Neural cell (in vitro differentiated cells): ENCODE measurements around the gene CDCP1. TPM values are rescaled to one million over a fixed set of nuclear protein-coding genes. Genes with fewer than 3 reads are reported as not detected.

Source experiments
- H2AFZ ChIP-seq: fragments of 200-600, 300-800 bp; sonication (generic), shearing (Covaris generic); 2 replicates; pipeline ENCODE4 v1.6.0; 2014; ENCODE audit warnings: low read depth, mild to moderate bottlenecking, antibody characterized with exemption, low read length, moderate library complexity
- H3F3A ChIP-seq: fragments of 200-600 bp; shearing (Covaris generic); 2 replicates; pipeline ENCODE4 v1.6.1; 2016; ENCODE audit warnings: mild to moderate bottlenecking, moderate library complexity, mixed read lengths, antibody characterized with exemption, low read length; ENCODE audit not compliant: insufficient read depth, poor library complexity, severe bottlenecking
- H3K27ac ChIP-seq: fragments of 200-600, 300-800 bp; sonication (generic), shearing (Covaris generic); 2 replicates; pipeline ENCODE4 v1.5.1; 2014; ENCODE audit warnings: mild to moderate bottlenecking, low read length, moderate library complexity
- H3K27me3 ChIP-seq: fragments of 300-800, 200-600 bp; sonication (generic), shearing (Covaris generic); 2 replicates; pipeline ENCODE4 v1.6.0; 2014; ENCODE audit warnings: mild to moderate bottlenecking, low read depth, low read length, moderate library complexity; ENCODE audit not compliant: insufficient read depth
- H3K36me3 ChIP-seq: fragments of 300-800, 200-600 bp; sonication (generic), shearing (Covaris generic); 2 replicates; pipeline ENCODE4 v1.5.1; 2014; ENCODE audit warnings: mild to moderate bottlenecking, antibody characterized with exemption, low read length, moderate library complexity; ENCODE audit not compliant: insufficient read depth
- H3K4me2 ChIP-seq: fragments of 300-800, 200-600 bp; sonication (generic), shearing (Covaris generic); 2 replicates; pipeline ENCODE4 v1.6.0; 2014; ENCODE audit warnings: mild to moderate bottlenecking, low read length
- H3K4me3 ChIP-seq: fragments of 300-800, 200-600 bp; sonication (generic), shearing (Covaris generic); 2 replicates; pipeline ENCODE4 v1.5.1; 2014; ENCODE audit warnings: mild to moderate bottlenecking, low read length, moderate library complexity
- H3K79me2 ChIP-seq: fragments of 200-600 bp; shearing (Covaris generic); replicated peaks from 2 replicates; pipeline ENCODE4 v1.6.0; 2014; ENCODE audit warnings: mild to moderate bottlenecking, low read length, moderate library complexity; ENCODE audit not compliant: insufficient read depth
- H3K9ac ChIP-seq: fragments of 300-800, 200-600 bp; sonication (generic), shearing (Covaris generic); 2 replicates; pipeline ENCODE4 v1.6.1; 2016; ENCODE audit warnings: mild to moderate bottlenecking, low read length, mixed read lengths
- H3K9me2 ChIP-seq: fragments of 200-600 bp; shearing (Covaris generic); 2 replicates; pipeline ENCODE4 v1.6.1; 2016; ENCODE audit warnings: mild to moderate bottlenecking, low read length, mixed read lengths; ENCODE audit not compliant: insufficient read depth
- H3K9me3 ChIP-seq: fragments of 200-600, 300-800 bp; sonication (generic), shearing (Covaris generic); 2 replicates; pipeline ENCODE4 v1.6.1; 2016; ENCODE audit warnings: mild to moderate bottlenecking, mixed run types, low read length, moderate library complexity, mixed read lengths
- H4K20me1 ChIP-seq: fragments of 200-600 bp; shearing (Covaris generic); 2 replicates; pipeline ENCODE4 v1.6.1; 2016; ENCODE audit warnings: mild to moderate bottlenecking, mixed run types; ENCODE audit not compliant: insufficient read depth
- CTCF ChIP-seq: fragments of 450-650 bp; IDR thresholded peaks from 2 replicates; pipeline ENCODE4 v1.5.1; 2014; ENCODE audit warnings: antibody characterized with exemption, mild to moderate bottlenecking, moderate library complexity; ENCODE audit not compliant: poor library complexity, severe bottlenecking
- EP300 ChIP-seq: fragments of 450-650 bp; conservative IDR thresholded peaks from 2 replicates; pipeline ENCODE4 v1.6.1; 2014; ENCODE audit warnings: antibody characterized with exemption, mild to moderate bottlenecking, moderate library complexity; ENCODE audit not compliant: poor library complexity, severe bottlenecking
- EZH2 ChIP-seq: fragments of 200-600, 300-800 bp; shearing (Covaris generic), sonication (generic); IDR thresholded peaks from 2 replicates; pipeline ENCODE4 v1.6.1; 2014; ENCODE audit warnings: antibody characterized with exemption, low read length, borderline replicate concordance, mild to moderate bottlenecking; ENCODE audit not compliant: insufficient read depth, poor library complexity, severe bottlenecking
- MXI1 ChIP-seq: fragments of 450-650 bp; conservative IDR thresholded peaks from 2 replicates; pipeline ENCODE4 v1.6.1; 2014; ENCODE audit warnings: antibody characterized with exemption, mild to moderate bottlenecking; ENCODE audit not compliant: poor library complexity, severe bottlenecking
- POLR2AphosphoS5 ChIP-seq: IDR thresholded peaks from 2 replicates; pipeline ENCODE4 v1.6.1; 2012
- RAD21 ChIP-seq: fragments of 450-650 bp; conservative IDR thresholded peaks from 2 replicates; pipeline ENCODE4 v1.6.1; 2014; ENCODE audit warnings: antibody characterized with exemption, mild to moderate bottlenecking, moderate library complexity
- SMC3 ChIP-seq: fragments of 450-650 bp; conservative IDR thresholded peaks from 2 replicates; pipeline ENCODE4 v1.6.1; 2014; ENCODE audit warnings: antibody characterized with exemption, mild to moderate bottlenecking, moderate library complexity; ENCODE audit not compliant: poor library complexity
- TAF1 ChIP-seq: IDR thresholded peaks from 2 replicates; pipeline ENCODE4 v1.6.1; 2012; ENCODE audit warnings: low read depth
- polyA plus RNA-seq: library from polyadenylated mRNA; depleted of rRNA; stranded (reverse); fragments of >200 nt; gene quantifications from 2 replicates; pipeline ENCODE4 v1.2.3, GENCODE V29; 2014
- TF ChIP-seq, protein P1 (sequence below): IDR thresholded peaks from 2 replicates; pipeline ENCODE4 v1.6.1; 2012; ENCODE audit warnings: borderline replicate concordance

Gene CDCP1
- polyA plus RNA-seq, 1 donor from 2014 or later: not detected

DNA sequence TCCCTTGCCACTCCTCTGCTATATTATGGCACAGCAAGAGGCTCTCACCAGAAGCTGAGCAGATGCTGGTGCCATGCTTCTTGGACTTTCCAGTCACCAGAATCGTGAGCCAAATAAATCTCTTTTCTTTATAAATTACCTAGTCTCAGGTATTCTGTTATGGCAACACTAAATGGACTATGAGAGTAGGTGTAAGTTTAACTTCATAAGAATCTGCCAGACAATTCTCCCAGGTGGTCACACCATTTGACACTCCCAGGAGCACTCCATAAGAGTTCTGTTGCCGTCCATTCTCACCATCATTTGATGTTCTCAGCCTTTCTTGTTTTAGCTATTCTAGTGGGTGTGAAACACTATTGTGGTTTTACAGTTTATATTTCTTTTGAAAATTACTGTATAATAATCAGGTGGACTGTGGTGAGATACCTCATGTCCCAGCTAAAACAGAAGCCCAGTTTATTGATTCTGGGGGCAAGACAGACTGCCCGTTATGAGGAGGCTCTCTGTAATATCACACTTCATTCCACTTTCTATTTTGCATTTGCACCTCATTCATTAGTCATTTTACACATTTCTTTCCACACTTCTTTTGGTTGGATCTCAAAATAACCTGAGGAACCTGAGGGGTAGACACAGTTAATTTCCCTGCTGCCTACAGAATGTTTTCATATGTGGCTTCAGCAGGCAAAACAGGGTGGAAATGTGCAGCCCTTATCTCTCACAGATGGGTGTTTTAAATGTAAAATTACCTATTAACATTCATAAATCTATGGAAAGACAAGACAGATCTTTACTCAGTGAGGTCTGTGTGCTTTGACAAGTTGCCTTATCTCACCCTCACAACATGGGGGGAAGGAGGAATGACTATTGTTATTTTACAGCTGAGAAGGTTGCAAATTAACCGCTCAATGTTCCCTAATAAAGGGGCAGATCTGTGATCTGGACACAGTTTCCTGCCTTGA, 42.1 kb downstream of the CDCP1 start:
- no peaks in the 10 kb centered on the region for H3K27me3 ChIP-seq
- no peaks in the 10 kb centered on the region for H3F3A ChIP-seq
- TF ChIP-seq EZH2 (no peak), CTCF (no peak), TAF1 (no peak), POLR2AphosphoS5 (no peak), MXI1 (no peak), RAD21 (no peak), EP300 (no peak), SMC3 (no peak)
- TF ChIP-seq, protein P1, sequence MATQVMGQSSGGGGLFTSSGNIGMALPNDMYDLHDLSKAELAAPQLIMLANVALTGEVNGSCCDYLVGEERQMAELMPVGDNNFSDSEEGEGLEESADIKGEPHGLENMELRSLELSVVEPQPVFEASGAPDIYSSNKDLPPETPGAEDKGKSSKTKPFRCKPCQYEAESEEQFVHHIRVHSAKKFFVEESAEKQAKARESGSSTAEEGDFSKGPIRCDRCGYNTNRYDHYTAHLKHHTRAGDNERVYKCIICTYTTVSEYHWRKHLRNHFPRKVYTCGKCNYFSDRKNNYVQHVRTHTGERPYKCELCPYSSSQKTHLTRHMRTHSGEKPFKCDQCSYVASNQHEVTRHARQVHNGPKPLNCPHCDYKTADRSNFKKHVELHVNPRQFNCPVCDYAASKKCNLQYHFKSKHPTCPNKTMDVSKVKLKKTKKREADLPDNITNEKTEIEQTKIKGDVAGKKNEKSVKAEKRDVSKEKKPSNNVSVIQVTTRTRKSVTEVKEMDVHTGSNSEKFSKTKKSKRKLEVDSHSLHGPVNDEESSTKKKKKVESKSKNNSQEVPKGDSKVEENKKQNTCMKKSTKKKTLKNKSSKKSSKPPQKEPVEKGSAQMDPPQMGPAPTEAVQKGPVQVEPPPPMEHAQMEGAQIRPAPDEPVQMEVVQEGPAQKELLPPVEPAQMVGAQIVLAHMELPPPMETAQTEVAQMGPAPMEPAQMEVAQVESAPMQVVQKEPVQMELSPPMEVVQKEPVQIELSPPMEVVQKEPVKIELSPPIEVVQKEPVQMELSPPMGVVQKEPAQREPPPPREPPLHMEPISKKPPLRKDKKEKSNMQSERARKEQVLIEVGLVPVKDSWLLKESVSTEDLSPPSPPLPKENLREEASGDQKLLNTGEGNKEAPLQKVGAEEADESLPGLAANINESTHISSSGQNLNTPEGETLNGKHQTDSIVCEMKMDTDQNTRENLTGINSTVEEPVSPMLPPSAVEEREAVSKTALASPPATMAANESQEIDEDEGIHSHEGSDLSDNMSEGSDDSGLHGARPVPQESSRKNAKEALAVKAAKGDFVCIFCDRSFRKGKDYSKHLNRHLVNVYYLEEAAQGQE: no peak
- H2AFZ ChIP-seq: no peak overlapping the region
- H3K4me3 ChIP-seq: no peak overlapping the region
- no peaks in the 10 kb centered on the region for H3K79me2 ChIP-seq
- H3K9me2 ChIP-seq: no peaks in the 10 kb centered on the region
- no peak overlapping the region for H3K4me2 ChIP-seq
- H3K36me3 ChIP-seq: no peaks in the 10 kb centered on the region
- H3K27ac ChIP-seq: no peak overlapping the region
- no peaks in the 10 kb centered on the region for H3K9me3 ChIP-seq
- no peak overlapping the region for H3K9ac ChIP-seq
- no peaks in the 10 kb centered on the region for H4K20me1 ChIP-seq

DNA sequence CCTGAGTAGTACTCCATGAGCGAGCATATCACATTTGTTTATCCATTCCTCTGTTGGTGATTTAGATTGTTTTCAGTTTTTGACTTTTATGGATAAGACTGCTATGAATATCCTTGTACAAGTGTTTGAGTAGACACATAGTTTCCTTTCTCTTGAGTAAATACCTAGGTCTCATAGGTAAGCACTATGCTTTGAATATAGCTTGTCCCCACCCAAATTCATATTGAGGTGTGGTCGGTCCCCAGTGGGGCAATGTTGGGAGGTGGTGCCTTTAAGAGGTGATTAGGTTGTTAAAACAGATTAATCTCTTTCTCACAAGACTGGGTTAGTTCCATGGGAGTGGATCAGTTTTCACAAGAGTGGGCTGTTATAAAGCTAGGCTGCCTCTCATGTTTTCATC, 42.8 kb downstream of the CDCP1 start:
- H3K27me3 ChIP-seq: no peaks in the 10 kb centered on the region
- H3K4me3 ChIP-seq: no peak overlapping the region
- no peaks in the 10 kb centered on the region for H3K9me2 ChIP-seq
- TF ChIP-seq POLR2AphosphoS5: no peak
- TF ChIP-seq TAF1: no peak
- no peak for TF ChIP-seq CTCF
- TF ChIP-seq, protein P1: no peak
- TF ChIP-seq SMC3: no peak
- TF ChIP-seq EP300: no peak
- no peak for TF ChIP-seq MXI1
- TF ChIP-seq EZH2: no peak
- TF ChIP-seq RAD21: no peak
- H3K4me2 ChIP-seq: no peak overlapping the region
- H3F3A ChIP-seq: no peaks in the 10 kb centered on the region
- no peaks in the 10 kb centered on the region for H3K36me3 ChIP-seq
- H4K20me1 ChIP-seq: no peaks in the 10 kb centered on the region
- no peak overlapping the region for H3K9ac ChIP-seq
- H2AFZ ChIP-seq: no peak overlapping the region
- no peak overlapping the region for H3K27ac ChIP-seq
- no peaks in the 10 kb centered on the region for H3K79me2 ChIP-seq
- no peaks in the 10 kb centered on the region for H3K9me3 ChIP-seq
